Lung microvascular endothelial cell (primary cell): ENCODE data around the gene KLHL17. TPM values are rescaled to one million over a fixed set of nuclear protein-coding genes. Genes with fewer than 3 reads are reported as not detected.

Source experiments
- total RNA-seq: library from RNA; depleted of rRNA; stranded (reverse); fragments of >200 nt; gene quantifications from 2 replicates; pipeline ENCODE4 v1.2.1, GENCODE V29; 2014

The KLHL17 gene
- total RNA-seq, 1 donor from 2014 or later: 3.6 TPM

Other genes with a start within 250 kb of the KLHL17 start
- not detected in 2 replicates for gene SAMD11, start 36.7 kb upstream of the KLHL17 start, total RNA-seq
- gene NOC2L, start 1.3 kb upstream of the KLHL17 start, total RNA-seq: 51.4 and 58.3 TPM in 2 replicates
- under 0.01 and 0.22 TPM in 2 replicates for gene PLEKHN1, start 5.9 kb downstream of the KLHL17 start, total RNA-seq
- not detected in 2 replicates for gene PERM1, start 21.5 kb downstream of the KLHL17 start, total RNA-seq
- 23.3 and 24.8 TPM in 2 replicates for gene HES4, start 39.5 kb downstream of the KLHL17 start, total RNA-seq
- gene ISG15, start 52.9 kb downstream of the KLHL17 start, total RNA-seq: 109 TPM in 2 replicates
- gene AGRN, start 59.5 kb downstream of the KLHL17 start, total RNA-seq: 35.7 and 53.8 TPM in 2 replicates
- not detected in 2 replicates for gene RNF223, start 113.7 kb downstream of the KLHL17 start, total RNA-seq
- gene C1orf159, start 155.5 kb downstream of the KLHL17 start, total RNA-seq: 4.8 and 5.2 TPM in 2 replicates
- gene TTLL10, start 213.3 kb downstream of the KLHL17 start, total RNA-seq: not detected in 2 replicates
- gene TNFRSF18, start 246.0 kb downstream of the KLHL17 start, total RNA-seq: 0.22 and 0.60 TPM in 2 replicates